ENCODE data around the gene PACRG. TPM values are rescaled to one million over a fixed set of nuclear protein-coding genes. Genes with fewer than 3 reads are reported as not detected.

PACRG gene
- total and polyA plus RNA-seq, 2 of the 4 experiments (the other 2 are of a cell fraction), result not detected

DNA sequence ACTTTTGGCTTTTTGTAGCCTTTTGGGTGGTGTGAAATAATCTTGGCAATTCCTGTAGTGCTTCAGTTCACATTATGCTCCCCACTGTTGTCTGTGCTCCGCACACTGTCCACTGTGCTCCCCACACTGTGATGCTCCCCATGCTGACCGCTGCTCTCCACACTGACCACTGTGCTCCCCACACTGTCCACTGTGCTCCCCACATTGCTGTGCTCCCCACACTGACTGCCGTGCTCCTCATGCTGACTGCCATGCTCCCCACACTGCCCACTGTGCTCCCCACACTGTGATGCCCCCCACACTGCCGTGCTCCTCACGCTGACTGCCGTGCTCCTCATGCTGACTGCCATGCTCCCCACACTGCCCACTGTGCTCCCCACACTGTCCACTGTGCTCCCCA, 118.9 kb downstream of the PACRG start:
- H3K9me1 ChIP-seq (ENCODE audit: insufficient read depth, low read length), result no peaks in the 10 kb centered on the region
- H4K8ac ChIP-seq (ENCODE audit: low read depth in 2 of 2, low read length in 2 of 2), result no peak overlapping the region
- no peak overlapping the region for H3K14ac ChIP-seq (replicated peaks; ENCODE audit: low read depth, low read length)
- H3K79me1 ChIP-seq (ENCODE audit: low read depth in 1 of 2, low read length in 2 of 2), result no peaks in the 10 kb centered on the region
- H2AK5ac ChIP-seq (ENCODE audit: low read depth, low read length), result no peak overlapping the region
- H3K27ac ChIP-seq (ENCODE audit: insufficient read depth, low read length), result no peak overlapping the region
- no peak for DNase-seq
- BruUV-seq (replicated peaks), result no TSS peak
- intact Hi-C loops (cut with micrococcal nuclease), result no loop called here
- no peak overlapping the region for H3K56ac ChIP-seq (ENCODE audit: extremely low read depth, insufficient read depth, low read length)
- no peak for TF ChIP-seq MAFK (IDR thresholded peaks at IDR 0.05; ENCODE audit: low read depth, low read length)
- CTCF ChIA-PET, result no interaction called here
- H3K23ac ChIP-seq (ENCODE audit: low read depth, low read length), result no peak overlapping the region
- peaks cover 6% of the 10 kb centered on the region; the same call in 1 of the 2 replicates for H3K9me3 ChIP-seq (ENCODE audit: control insufficient read depth, insufficient read depth, low read length)
- POLR2A ChIA-PET (ENCODE audit: unreplicated experiment), result no interaction called here
- no peak overlapping the region for H2BK5ac ChIP-seq (ENCODE audit: low read depth, low read length, poor library complexity, severe bottlenecking)
- 67% methylated on average over 5 of the region's 6 CpGs; no CpG with 5 or more reads in 1 of the 2 experiments for WGBS, 2 experiments (ENCODE audit: extremely low coverage in 2 of 2, insufficient read length in 1 of 2)
- H3K4ac ChIP-seq (ENCODE audit: low read depth, low read length), result no peak overlapping the region
- H2BK120ac ChIP-seq (ENCODE audit: low read depth, low read length), result no peak overlapping the region
- H3K4me3 ChIP-seq (ENCODE audit: insufficient read depth, low read depth, low read length), result no peak overlapping the region
- H3K9ac ChIP-seq (ENCODE audit: low read depth, low read length), result no peak overlapping the region
- H3K18ac ChIP-seq (ENCODE audit: low read depth, low read length), result no peak overlapping the region
- H3K4me2 ChIP-seq (ENCODE audit: low read depth, low read length), result no peak overlapping the region
- no peaks in the 10 kb centered on the region for H3K36me3 ChIP-seq (ENCODE audit: control insufficient read depth, insufficient read depth, low read length)
- H2BK20ac ChIP-seq (ENCODE audit: low read depth, low read length), result no peak overlapping the region
- H2AFZ ChIP-seq (replicated peaks; ENCODE audit: low read length, poor library complexity), result no peak overlapping the region
- H4K91ac ChIP-seq (ENCODE audit: insufficient read depth, low read depth, low read length), result no peak overlapping the region
- ATAC-seq (ENCODE audit: low read depth), result no peak
- no peaks in the 10 kb centered on the region for H3K4me1 ChIP-seq (ENCODE audit: control insufficient read depth, insufficient read depth, low read length)
- H3K27me3 ChIP-seq (ENCODE audit: control insufficient read depth, insufficient read depth, low read length), result no peaks in the 10 kb centered on the region
- no peak overlapping the region for H2BK15ac ChIP-seq (ENCODE audit: low read depth, low read length)
- H4K5ac ChIP-seq (ENCODE audit: low read depth, low read length), result no peak overlapping the region
- H2AK9ac ChIP-seq (replicated peaks; ENCODE audit: low read depth, low read length, poor library complexity), result no peak overlapping the region
- dilution Hi-C loops (cut with HindIII; ENCODE audit: low sequenced_read_pairs, unreplicated experiment), result no loop called here
- no peaks in the 10 kb centered on the region for H4K20me1 ChIP-seq (ENCODE audit: insufficient read depth, low read length)
- in situ Hi-C loops (cut with MboI; ENCODE audit: low sequenced_read_pairs), result no loop called here
